Measurements from ENCODE around the gene VAV2.

Gene VAV2

DNA sequence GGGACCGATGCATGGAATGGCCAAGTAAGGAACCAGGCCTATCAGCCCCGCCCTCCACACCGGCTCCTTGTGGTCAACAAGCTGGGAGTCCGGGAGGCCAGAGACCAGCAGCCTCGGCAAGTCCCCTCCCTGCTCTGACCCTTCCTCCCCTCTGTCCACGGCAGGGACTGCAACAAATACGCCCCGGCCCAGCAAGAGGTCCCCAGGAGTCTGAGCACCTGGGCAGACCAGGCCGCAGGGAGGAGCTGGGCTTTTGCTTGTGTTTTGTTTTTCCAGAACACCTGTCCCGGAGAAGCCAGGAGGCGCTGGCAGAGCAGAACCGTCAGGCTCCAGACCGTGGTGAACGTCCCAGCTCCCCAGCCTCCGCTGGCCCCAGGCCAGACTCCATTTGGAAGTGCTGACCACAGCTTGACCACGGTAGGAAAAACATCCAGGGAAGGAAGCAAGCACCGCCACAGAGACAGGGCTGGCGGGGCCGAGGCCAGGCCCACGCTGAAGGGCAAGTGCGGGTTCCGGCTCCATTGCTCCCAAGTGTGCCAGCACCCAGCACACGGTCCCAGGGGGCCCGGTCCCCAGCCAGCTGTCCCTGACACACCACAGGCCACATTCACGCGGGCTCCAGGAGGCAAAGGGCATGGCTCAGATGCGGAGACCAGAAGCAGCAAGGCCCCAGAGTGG lies 56.7 kb downstream of the VAV2 start:
- no peak for DNase-seq (ENCODE audit: insufficient read length, low spot score)
- TF ChIP-seq, protein P1, sequence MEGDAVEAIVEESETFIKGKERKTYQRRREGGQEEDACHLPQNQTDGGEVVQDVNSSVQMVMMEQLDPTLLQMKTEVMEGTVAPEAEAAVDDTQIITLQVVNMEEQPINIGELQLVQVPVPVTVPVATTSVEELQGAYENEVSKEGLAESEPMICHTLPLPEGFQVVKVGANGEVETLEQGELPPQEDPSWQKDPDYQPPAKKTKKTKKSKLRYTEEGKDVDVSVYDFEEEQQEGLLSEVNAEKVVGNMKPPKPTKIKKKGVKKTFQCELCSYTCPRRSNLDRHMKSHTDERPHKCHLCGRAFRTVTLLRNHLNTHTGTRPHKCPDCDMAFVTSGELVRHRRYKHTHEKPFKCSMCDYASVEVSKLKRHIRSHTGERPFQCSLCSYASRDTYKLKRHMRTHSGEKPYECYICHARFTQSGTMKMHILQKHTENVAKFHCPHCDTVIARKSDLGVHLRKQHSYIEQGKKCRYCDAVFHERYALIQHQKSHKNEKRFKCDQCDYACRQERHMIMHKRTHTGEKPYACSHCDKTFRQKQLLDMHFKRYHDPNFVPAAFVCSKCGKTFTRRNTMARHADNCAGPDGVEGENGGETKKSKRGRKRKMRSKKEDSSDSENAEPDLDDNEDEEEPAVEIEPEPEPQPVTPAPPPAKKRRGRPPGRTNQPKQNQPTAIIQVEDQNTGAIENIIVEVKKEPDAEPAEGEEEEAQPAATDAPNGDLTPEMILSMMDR (IDR thresholded peaks at IDR 0.05; ENCODE audit: insufficient read depth, missing control alignments), result no peak
- FAIRE-seq, result no peak

DNA sequence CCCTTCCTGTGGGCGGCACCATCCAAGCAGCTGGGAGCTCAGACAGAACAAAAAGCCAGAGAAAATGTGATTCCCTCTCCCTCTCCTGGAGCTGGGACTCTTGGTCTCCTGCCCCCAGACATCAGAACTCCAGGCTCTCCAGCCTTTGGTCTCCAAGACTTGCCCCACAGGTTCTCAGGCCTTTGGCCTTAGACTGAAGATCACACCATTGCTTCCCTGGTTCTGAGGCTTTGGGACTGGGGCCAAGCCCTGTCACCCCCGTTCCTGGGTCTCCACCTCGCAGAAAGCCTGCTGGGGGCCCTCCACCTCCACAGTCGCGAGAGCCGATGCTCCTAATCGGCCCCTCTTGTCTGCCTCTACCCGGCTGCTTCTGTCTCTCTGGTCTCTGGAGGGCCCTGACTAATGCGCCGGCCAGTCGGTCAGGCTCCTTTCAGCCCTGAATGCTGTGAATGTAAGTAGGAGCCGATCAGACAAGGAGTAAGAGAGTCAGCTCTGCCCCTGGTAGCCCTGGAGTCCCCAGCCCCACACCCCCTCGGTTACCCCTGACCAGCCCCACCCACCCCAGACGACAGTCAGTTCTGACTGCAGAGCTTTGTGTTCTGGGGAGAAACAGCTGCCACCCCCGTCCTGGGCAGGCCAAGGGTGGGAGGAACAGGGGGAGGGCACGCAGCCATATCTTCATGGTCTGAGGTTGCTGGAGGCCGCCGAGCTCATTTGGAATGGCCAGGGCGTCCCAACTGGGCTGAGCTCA lies 57.5 kb downstream of the VAV2 start:
- FAIRE-seq, result no peak

DNA sequence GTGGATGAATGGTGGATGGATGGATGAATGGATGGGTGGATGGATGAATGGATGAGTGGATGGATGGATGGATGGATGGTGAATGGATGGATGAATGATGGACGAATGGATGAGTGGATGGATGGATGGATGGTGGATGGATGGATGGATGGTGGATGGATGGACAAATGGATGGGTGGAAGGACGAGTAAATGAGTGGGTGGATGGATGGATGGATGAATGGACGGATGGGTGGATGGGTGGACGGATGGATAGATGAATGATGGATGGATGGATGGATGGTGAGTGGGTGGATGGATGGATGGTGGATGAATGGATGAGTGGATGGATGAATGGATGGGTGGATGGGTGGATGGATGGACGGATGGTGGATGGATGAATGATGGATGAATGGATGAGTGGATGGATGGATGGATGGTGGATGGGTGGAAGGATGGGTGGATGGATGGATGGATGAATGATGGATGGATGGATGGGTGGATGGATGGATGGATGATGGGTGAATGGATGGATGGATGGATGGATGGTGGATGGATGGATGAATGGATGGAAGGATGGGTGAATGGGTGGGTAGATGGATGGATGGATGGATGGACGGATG lies 58.6 kb downstream of the VAV2 start:
- FAIRE-seq, result no peak
- no peak for DNase-seq (ENCODE audit: insufficient read length, low spot score)
- TF ChIP-seq, protein P1 (IDR thresholded peaks at IDR 0.05; ENCODE audit: insufficient read depth, missing control alignments), result no peak

More for the DNA sequence above, 57.5 kb downstream of the VAV2 start:
- DNase-seq (ENCODE audit: insufficient read length, low spot score), result no peak
- TF ChIP-seq, protein P1 (IDR thresholded peaks at IDR 0.05; ENCODE audit: insufficient read depth, missing control alignments), result no peak

DNA sequence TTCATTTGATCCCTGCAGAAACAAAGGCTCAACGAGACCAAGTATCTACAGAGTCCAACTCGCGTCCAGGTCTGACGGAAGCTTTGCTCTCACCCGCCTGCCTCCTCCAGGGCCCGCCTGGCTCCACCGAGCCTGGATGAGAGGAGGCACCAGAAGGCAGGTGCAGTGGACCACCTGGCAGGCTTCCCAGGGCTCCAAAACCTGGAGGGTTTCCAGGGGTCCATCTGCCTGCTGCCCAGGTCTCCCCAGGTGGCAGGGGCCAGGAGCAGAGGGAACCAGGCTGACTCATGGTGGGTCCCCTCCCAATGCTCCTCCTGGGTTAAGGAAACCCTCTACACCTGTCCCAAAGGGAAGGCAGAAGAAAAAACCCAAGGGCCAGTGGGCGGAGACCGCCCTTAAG lies 59.5 kb downstream of the VAV2 start:
- TF ChIP-seq, protein P1 (IDR thresholded peaks at IDR 0.05; ENCODE audit: insufficient read depth, missing control alignments), result no peak
- no peak for FAIRE-seq
- no peak for DNase-seq (ENCODE audit: insufficient read length, low spot score)

DNA sequence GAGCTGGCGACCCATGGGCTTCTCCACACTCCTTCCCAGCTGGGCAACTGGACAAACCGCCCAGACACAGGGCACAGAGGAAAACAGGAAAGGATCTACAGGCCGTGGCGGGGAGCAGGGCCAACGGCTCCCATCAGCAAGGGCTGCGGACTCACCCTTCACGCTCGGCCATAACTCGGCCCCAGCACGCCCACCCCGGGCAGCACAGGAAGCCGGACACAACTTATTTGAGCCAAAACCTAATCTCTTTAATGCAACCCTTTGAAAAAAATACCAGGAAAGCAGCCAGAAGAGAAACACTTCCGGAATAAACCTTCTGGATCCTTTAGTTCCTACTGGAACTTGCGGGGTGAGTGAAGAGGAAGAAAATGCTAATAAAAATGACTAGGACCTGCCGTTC lies 59.9 kb downstream of the VAV2 start:
- DNase-seq (ENCODE audit: insufficient read length, low spot score), result no peak
- TF ChIP-seq, protein P1 (IDR thresholded peaks at IDR 0.05; ENCODE audit: insufficient read depth, missing control alignments), result no peak
- FAIRE-seq, result no peak

DNA sequence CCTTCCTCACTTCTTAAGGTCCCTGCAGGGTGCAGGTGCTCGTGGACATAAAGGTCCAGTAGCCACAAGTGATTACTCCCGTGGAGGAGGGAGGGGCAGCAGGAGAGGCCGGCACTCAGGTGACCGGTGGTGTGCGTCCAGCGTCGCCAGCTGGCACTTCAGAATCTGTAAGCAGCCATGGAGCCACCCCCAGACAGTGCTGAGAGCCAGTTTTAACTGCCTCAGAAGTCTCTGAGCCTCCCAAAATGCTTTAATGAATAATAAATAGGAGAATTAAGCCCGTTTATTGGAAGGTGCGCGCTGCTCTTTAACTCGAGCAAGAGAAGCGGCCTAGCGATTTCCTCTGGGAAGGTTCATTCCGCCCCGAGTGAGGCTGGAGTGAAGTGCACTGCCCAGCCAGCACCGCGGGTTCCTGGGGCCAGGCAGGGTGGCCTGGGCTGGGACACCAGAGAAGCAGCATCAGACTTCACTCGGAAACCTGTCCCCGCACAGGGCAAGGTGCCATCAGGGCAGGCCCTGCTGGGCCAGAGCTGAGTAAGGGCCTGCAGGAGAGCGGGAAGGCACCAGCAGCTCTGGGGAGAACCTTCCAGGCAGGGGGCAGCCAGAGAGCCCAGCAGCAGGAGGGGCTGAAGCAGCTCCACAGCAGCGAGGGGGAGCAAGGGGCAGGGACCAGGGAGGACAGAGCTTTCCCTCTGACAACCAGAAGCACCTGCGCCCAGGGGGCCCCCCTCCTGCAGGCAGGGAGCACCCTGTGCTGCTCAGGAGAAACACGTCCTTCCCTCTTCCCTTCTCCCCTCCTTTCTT lies 61.2 kb downstream of the VAV2 start:
- FAIRE-seq, result no peak
- no peak for DNase-seq (ENCODE audit: insufficient read length, low spot score)
- TF ChIP-seq, protein P1 (IDR thresholded peaks at IDR 0.05; ENCODE audit: insufficient read depth, missing control alignments), result no peak

All from D721Med (cell line).